A549 (cell line): ENCODE measurements around the gene PTPRD.

Source experiments
- BHLHE40 ChIP-seq: IDR thresholded peaks from 2 replicates; pipeline ENCODE4 v1.6.1; 2012; ENCODE audit warnings: low read depth, low read length, inconsistent platforms
- CHD4 ChIP-seq: fragments of 200-600 bp; sonication (generic); IDR thresholded peaks from 2 replicates; pipeline ENCODE4 v1.6.1; 2016; ENCODE audit warnings: antibody characterized with exemption, mild to moderate bottlenecking, borderline replicate concordance
- CTCF ChIP-seq: fragments of >200 bp; sonication (Bioruptor Twin); formaldehyde crosslinking; IDR thresholded peaks from 3 replicates; pipeline ENCODE4 v1.5.1; 2016
- HOXA7 ChIP-seq: fragments of 250-450 bp; sonication (Bioruptor Pico); IDR thresholded peaks from 2 replicates; pipeline ENCODE4 v1.5.0; 2020; ENCODE audit warnings: mild to moderate bottlenecking, moderate library complexity
- POLR2A ChIP-seq: IDR thresholded peaks from 2 replicates; pipeline ENCODE4 v1.6.1; 2012; ENCODE audit warnings: mild to moderate bottlenecking, low read length
- RCOR1 ChIP-seq: fragments of 150-350 bp; IDR thresholded peaks from 2 replicates; pipeline ENCODE4 v1.6.1; 2014; ENCODE audit warnings: antibody characterized with exemption, low read length, low read depth
- SREBF2 ChIP-seq: fragments of 450-650 bp; IDR thresholded peaks from 2 replicates; pipeline ENCODE4 v1.6.1; 2014; ENCODE audit warnings: mild to moderate bottlenecking, moderate library complexity

DNA sequence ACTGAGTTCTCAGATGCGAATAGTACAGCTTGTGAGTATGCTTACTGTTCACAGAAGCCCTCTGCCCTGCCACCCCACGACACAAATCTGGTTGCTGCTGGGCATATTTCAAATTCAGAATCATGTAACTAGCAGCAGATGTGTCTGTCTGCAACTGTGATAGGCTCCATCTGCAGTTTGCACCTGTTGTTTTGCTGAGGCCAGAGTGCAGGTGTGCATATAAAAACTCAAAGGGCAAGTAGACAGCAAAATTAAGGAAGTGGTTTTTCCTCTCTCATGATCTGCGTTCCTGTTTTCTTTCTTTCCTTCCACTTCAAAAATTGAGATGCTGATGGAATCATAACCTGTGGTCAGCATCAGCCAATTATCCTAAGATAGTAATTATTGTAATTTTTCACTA is 1000.5 kb downstream of the PTPRD start:
- TF ChIP-seq CTCF: no peak
- no peak for TF ChIP-seq POLR2A
- TF ChIP-seq HOXA7 (CRISPR knock-in tag): no peak
- TF ChIP-seq BHLHE40: no peak
- no peak for TF ChIP-seq RCOR1
- no peak for TF ChIP-seq SREBF2
- TF ChIP-seq CHD4: no peak
